RWPE1 (cell line): ENCODE measurements around the gene HRNR.

Experiments
- CTCF ChIA-PET: fragments of 350-600 bp; sonication (Branson Sonifier 250); formaldehyde crosslinking; extraction: SDS; loops from one replicate; lab custom pipeline; 2021; lab: Yijun Ruan, JAX
- POLR2A ChIA-PET: fragments of 400-600 bp; formaldehyde crosslinking; extraction: SDS; loops from one replicate; lab custom pipeline; 2020; ENCODE audit warnings: antibody characterized with exemption; ENCODE audit not compliant: low non-redundant PET; lab: Yijun Ruan, JAX
- DNase-seq: peaks from one replicate; pipeline ENCODE4 v3.0.0; 2012; ENCODE audit warnings: low spot score
- H3K27ac ChIP-seq: fragments of 450-650 bp; 2 replicates; pipeline ENCODE4 v1.5.1; 2017
- CTCF ChIP-seq: fragments of 450-650 bp; conservative IDR thresholded peaks from 2 replicates; pipeline ENCODE4 v1.5.1; 2017; ENCODE audit warnings: low read depth, mild to moderate bottlenecking

HRNR gene

DNA sequence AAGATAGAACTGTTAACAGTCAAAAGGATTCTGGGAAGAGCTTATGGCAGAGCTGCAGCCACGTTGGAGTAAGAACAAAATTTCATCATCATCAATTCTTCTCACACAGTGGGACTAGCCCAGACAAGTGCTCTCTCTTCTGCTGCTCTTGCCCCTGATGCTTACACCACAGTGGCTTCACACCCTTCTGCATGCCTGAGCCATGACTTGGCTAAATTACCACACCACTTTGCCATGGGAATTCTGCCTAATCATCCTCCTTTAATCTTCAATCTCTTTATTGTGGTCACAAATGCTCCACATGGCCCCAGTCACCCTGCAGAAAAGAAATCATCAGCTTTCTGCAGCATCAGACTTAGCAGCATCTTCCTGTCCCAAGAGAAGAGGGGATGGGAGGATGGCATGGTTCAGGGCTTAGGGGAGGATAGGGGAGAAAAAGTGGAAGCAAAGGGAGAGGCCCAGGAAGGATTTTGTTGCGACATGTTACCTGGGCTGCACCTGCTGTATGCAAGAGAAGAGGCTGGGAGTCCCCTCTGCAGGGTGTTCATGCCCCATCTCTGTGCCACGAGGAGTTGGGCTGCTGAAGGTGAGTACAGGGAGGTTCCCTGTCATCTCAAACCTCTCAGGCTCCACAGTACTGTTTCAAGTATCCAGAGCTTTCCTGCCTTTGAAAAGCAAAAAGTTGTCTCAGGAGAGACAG is 56.0 kb downstream of the HRNR start:
- TF ChIP-seq CTCF, result no peak
- peak overlapping the region; percentile 89 for H3K27ac ChIP-seq
- ChIA-PET CTCF (interaction anchor here (1.0 to 1.8 kb wide), 2 partner anchors 18 to 26 kb away, joined by 3 to 6 read pairs; no protein-coding TSS in a partner anchor), POLR2A (interaction anchor here (0.7 kb wide), 1 partner anchor 119 kb away, joined by 15 read pairs; no protein-coding TSS in a partner anchor)
- DNase-seq, result peak; percentile 91

DNA sequence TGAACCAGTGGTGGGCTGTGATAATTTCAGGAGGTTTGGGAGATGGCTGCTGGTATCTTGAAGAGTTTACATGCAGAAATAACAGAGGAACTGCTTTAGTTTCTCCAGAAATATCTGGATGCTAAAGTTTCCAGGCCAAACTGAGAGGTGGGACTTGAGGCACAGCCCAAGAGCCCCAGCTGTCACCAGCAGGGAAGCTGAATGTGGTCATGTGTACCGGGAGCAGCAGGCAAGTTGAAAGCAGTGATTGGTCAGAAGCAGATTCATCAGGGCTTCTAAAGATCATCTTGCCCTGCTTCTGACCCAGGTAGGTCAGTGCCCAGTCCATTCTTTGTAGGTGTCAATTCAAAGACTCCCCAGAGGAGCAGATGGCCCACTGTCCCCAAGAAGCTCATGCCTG is 57.0 kb downstream of the HRNR start:
- DNase-seq, result no peak
- no peak for TF ChIP-seq CTCF
- ChIA-PET POLR2A (no interaction called here), CTCF (interaction anchor here (0.6 to 1.8 kb wide), 2 partner anchors 19 to 26 kb away, joined by 3 to 6 read pairs; no protein-coding TSS in a partner anchor)
- peak overlapping the region; percentile 89 for H3K27ac ChIP-seq

DNA sequence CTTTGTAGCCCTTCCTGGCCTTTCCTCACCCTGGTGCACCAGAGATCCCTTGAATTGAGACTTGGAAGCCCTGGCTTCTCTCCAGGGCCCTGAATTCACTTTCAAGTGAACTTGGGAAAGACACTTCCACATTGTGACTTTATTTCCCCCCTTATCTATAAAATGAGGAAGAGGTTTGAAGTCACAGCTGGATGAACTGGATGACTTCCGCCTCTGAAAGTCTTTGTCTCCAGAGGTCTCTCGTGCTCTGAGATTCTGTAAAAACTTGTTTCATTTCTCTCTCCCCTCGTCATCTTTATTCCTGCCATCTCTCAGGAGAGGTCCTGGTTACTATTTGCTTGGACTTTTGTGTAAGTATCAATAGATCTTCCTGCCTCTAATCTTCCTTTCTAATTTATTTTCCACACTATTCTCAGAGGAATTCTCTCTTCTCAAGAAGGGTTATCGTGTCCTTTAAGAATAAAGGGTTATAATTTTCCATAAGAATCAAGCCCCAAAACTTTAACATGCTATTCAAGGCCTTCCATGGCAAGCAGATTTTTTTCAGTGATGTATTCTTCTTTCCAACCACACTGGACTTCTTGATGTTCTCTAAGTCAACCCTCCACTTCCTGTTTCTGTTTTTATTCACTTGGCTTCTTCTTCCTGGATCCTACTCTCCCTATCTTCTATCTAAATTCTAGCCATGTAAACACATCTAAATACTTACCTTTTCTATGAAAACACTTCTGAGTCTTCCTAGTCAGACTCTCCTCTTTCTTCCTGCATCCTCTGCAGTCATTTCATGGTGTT is 58.5 kb downstream of the HRNR start:
- TF ChIP-seq CTCF, result no peak
- ChIA-PET CTCF (interaction anchor here (0.7 to 1.0 kb wide), 2 partner anchors 22 to 177 kb away, joined by 3 read pairs; no protein-coding TSS in a partner anchor), POLR2A (no interaction called here)
- H3K27ac ChIP-seq, result no peak overlapping the region
- no peak for DNase-seq

- TF ChIP-seq CTCF, result no peak
- CTCF ChIA-PET, result interaction anchor here (0.6 to 1.0 kb wide), 5 partner anchors 8 to 295 kb away, joined by 3 read pairs; no protein-coding TSS in a partner anchor
- POLR2A ChIA-PET, result no interaction called here
- DNase-seq, result no peak
- H3K27ac ChIP-seq, result no peak overlapping the region
These were observed 59.4 kb downstream of the HRNR start for GRCh38 chr1:152164517-152165136.

GRCh38 chr1:152162792-152163463 is 61.1 kb downstream of the HRNR start:
- POLR2A ChIA-PET, result no interaction called here
- TF ChIP-seq CTCF, result no peak
- DNase-seq, result peak; percentile 89
- H3K27ac ChIP-seq, result no peak overlapping the region
- CTCF ChIA-PET, result interaction anchor here (0.6 kb wide), 1 partner anchor 14 kb away, joined by 4 read pairs; no protein-coding TSS in a partner anchor
